Measurements from ENCODE around the gene MIB1. TPM values are rescaled to one million over a fixed set of nuclear protein-coding genes. Genes with fewer than 3 reads are reported as not detected.

The MIB1 gene
- polyA plus RNA-seq, 1 of the 3 experiments (the other 2 are of a cell fraction) = 5.0 TPM

GRCh38 chr18:21907451-21907850, 166.9 kb downstream of the MIB1 start:
- Histone ChIP-seq H3K9me2 (no peaks in the 10 kb centered on the region), H2AFZ (ENCODE audit: low read depth) (no peak overlapping the region), H3K4me2 (no peak overlapping the region), H3K4me1 (ENCODE audit: control insufficient read depth in 1 of 2, insufficient read depth in 2 of 2, low read depth in 1 of 2, low read length in 1 of 2) (peaks cover 0 to 4% of the 10 kb centered on the region in 2 experiments; a peak in 1 of 4 replicates), H3K9me3 (no peaks in the 10 kb centered on the region), H3K27me3 (ENCODE audit: insufficient read depth) (peaks cover 40% of the 10 kb centered on the region), H3K36me3 (replicated peaks in 1 of 2; ENCODE audit: control insufficient read depth in 1 of 2, insufficient read depth in 2 of 2, low read length in 1 of 2) (no peaks in the 10 kb centered on the region), H3K9ac (no peak overlapping the region), H3F3A (replicated peaks; ENCODE audit: insufficient read depth) (no peaks in the 10 kb centered on the region), H3K4me3 (ENCODE audit: low read depth in 2 of 2, low read length in 1 of 2) (no peak overlapping the region), H3K27ac (ENCODE audit: low read depth in 2 of 2, low read length in 1 of 2) (no peak overlapping the region), H3K79me2 (ENCODE audit: insufficient read depth) (no peaks in the 10 kb centered on the region), H4K20me1 (ENCODE audit: insufficient read depth) (no peaks in the 10 kb centered on the region)
- TF ChIP-seq, protein P1, sequence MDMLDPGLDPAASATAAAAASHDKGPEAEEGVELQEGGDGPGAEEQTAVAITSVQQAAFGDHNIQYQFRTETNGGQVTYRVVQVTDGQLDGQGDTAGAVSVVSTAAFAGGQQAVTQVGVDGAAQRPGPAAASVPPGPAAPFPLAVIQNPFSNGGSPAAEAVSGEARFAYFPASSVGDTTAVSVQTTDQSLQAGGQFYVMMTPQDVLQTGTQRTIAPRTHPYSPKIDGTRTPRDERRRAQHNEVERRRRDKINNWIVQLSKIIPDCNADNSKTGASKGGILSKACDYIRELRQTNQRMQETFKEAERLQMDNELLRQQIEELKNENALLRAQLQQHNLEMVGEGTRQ (IDR thresholded peaks at IDR 0.05; ENCODE audit: borderline replicate concordance, low read depth, low read length) = no peak
- TF ChIP-seq, protein P2, sequence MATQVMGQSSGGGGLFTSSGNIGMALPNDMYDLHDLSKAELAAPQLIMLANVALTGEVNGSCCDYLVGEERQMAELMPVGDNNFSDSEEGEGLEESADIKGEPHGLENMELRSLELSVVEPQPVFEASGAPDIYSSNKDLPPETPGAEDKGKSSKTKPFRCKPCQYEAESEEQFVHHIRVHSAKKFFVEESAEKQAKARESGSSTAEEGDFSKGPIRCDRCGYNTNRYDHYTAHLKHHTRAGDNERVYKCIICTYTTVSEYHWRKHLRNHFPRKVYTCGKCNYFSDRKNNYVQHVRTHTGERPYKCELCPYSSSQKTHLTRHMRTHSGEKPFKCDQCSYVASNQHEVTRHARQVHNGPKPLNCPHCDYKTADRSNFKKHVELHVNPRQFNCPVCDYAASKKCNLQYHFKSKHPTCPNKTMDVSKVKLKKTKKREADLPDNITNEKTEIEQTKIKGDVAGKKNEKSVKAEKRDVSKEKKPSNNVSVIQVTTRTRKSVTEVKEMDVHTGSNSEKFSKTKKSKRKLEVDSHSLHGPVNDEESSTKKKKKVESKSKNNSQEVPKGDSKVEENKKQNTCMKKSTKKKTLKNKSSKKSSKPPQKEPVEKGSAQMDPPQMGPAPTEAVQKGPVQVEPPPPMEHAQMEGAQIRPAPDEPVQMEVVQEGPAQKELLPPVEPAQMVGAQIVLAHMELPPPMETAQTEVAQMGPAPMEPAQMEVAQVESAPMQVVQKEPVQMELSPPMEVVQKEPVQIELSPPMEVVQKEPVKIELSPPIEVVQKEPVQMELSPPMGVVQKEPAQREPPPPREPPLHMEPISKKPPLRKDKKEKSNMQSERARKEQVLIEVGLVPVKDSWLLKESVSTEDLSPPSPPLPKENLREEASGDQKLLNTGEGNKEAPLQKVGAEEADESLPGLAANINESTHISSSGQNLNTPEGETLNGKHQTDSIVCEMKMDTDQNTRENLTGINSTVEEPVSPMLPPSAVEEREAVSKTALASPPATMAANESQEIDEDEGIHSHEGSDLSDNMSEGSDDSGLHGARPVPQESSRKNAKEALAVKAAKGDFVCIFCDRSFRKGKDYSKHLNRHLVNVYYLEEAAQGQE (IDR thresholded peaks at IDR 0.05; ENCODE audit: low read depth, low read length) = no peak
- TF ChIP-seq POLR2AphosphoS5 (IDR thresholded peaks at IDR 0.05; ENCODE audit: low read depth, low read length) (no peak), CHD2 (IDR thresholded peaks at IDR 0.05; ENCODE audit: low read length, partially characterized antibody) (no peak), JUND (IDR thresholded peaks at IDR 0.05) (no peak), YY1 (IDR thresholded peaks at IDR 0.05; ENCODE audit: low read depth) (no peak), RXRA (IDR thresholded peaks at IDR 0.05; ENCODE audit: borderline replicate concordance, low read depth) (no peak), ZBTB33 (IDR thresholded peaks at IDR 0.05; ENCODE audit: borderline replicate concordance, low read depth) (no peak), TCF12 (IDR thresholded peaks at IDR 0.05) (no peak), EP300 (IDR thresholded peaks at IDR 0.05; ENCODE audit: borderline replicate concordance in 1 of 2, low read depth in 1 of 2, low read length in 1 of 2) (no peak), FOXM1 (IDR thresholded peaks at IDR 0.05; ENCODE audit: low read depth) (no peak), GATA2 (CRISPR knock-in tag; IDR thresholded peaks at IDR 0.05) (no peak), RFX5 (IDR thresholded peaks at IDR 0.05; ENCODE audit: low read length) (no peak), FOSL2 (IDR thresholded peaks at IDR 0.05; ENCODE audit: borderline replicate concordance, low read depth) (no peak), ELF1 (IDR thresholded peaks at IDR 0.05) (no peak), TEAD4 (IDR thresholded peaks at IDR 0.05; ENCODE audit: borderline replicate concordance, insufficient read depth) (no peak), NRF1 (IDR thresholded peaks at IDR 0.05; ENCODE audit: low read depth, low read length) (no peak), RAD21 (IDR thresholded peaks at IDR 0.05; ENCODE audit: low read length) (no peak)
- TF ChIP-seq, protein P3, sequence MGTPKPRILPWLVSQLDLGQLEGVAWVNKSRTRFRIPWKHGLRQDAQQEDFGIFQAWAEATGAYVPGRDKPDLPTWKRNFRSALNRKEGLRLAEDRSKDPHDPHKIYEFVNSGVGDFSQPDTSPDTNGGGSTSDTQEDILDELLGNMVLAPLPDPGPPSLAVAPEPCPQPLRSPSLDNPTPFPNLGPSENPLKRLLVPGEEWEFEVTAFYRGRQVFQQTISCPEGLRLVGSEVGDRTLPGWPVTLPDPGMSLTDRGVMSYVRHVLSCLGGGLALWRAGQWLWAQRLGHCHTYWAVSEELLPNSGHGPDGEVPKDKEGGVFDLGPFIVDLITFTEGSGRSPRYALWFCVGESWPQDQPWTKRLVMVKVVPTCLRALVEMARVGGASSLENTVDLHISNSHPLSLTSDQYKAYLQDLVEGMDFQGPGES (IDR thresholded peaks at IDR 0.05; ENCODE audit: low read depth, low read length) = no peak
- ChIA-PET CTCF (interaction anchor here (3.2 kb wide), 1 partner anchor 48 kb away, joined by 12 read pairs; no protein-coding TSS in a partner anchor), POLR2A (no interaction called here)
- no peak for DNase-seq
- WGBS (ENCODE audit: low lambda C conversion rate) = 35% methylated on average over 7 of the region's 7 CpGs
